ENCODE results near the gene CLCN3. TPM values are rescaled to one million over a fixed set of nuclear protein-coding genes. Genes with fewer than 3 reads are reported as not detected.

The CLCN3 gene
- polyA plus RNA-seq, 2 donors, result 18.8 to 22.3 TPM

DNA sequence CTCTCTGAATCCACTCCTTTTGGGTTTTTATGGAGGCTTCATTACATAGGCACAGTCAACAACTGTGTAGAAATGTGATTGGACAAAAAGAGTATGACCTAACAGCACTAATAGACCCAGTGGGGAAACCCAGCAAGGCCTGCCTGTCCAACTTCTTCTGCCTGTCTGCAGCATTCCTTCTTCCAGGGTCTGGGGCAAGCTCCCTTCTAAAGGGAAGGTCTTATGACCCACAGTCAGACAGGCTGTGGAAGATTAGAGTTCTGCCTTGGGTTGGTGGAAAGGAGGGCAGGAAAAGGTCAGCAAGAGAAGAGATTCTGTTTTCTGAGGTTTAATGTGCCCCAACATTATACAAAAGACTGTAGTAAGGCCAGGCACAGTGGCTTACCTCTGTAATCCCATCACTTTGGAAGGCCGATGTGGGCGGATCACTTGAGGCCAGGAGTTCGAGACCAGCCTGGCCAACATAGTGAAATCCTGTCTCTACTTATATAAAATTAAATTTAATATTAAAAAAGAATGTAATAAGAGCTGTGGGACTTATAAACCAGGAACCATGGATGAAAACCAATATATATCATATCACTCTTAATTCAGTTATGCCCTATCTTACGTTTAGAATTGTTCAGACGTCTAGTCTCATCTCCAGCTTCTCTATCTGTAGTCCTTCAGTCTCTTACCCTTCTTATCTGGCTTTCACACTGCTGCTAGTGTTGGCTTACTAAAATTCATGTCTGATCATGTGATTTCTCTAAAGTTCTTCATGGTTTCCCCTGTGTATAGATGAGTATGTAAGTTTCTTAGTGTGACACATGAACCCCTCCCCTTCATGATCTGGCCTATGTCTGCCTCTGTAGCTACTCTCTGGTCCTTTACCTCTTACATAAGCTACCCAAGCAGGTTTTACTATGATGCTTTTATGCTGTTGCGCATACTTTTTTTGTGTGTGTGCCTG is 6.2 kb downstream of the CLCN3 start:
- no peaks in the 10 kb centered on the region for H3K36me3 ChIP-seq (ENCODE audit: control insufficient read depth in 2 of 2, insufficient read depth in 2 of 2, low read length in 1 of 2)
- no peak overlapping the region for H3K27ac ChIP-seq (ENCODE audit: low read depth in 2 of 2, low read length in 1 of 2)
- no peak overlapping the region for H3K4me3 ChIP-seq (ENCODE audit: low read depth in 1 of 2, low read length in 2 of 2)
- no peaks in the 10 kb centered on the region for H3K9me3 ChIP-seq (ENCODE audit: control insufficient read depth in 2 of 2, insufficient read depth in 1 of 2, low read depth in 1 of 2, low read length in 1 of 2)
- H3K4me1 ChIP-seq (ENCODE audit: control insufficient read depth in 2 of 2, insufficient read depth in 2 of 2, low read length in 1 of 2), result no peaks in the 10 kb centered on the region
- no peaks in the 10 kb centered on the region for H3K27me3 ChIP-seq (ENCODE audit: control insufficient read depth in 1 of 2, insufficient read depth in 2 of 2, low read length in 2 of 2)
- WGBS, 2 donors, result 87 to 95% methylated on average over 6 of the region's 6 CpGs

DNA sequence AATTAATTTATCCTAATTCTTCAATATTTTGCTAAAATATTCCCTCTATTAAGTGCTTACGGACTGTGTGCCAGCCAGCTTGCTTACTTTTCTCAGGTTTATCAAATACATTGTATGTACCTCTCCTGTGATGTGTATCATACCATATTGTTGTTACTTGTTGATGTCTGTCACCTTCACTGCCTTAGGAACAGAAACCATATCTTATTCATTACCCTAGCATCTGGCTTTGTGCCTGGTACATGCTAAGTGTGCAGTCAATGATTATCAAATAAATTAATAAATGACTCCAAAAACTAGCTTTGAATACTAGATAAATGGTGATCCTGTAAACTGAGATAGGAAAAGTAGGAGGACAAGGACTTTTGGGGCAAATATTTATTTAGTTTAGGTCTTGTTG is 6.9 kb downstream of the CLCN3 start:
- WGBS, 2 donors, result 77 to 99% methylated on average over 1 of the region's 1 CpG
- Histone ChIP-seq H3K9me3 (ENCODE audit: control insufficient read depth in 2 of 2, insufficient read depth in 1 of 2, low read depth in 1 of 2, low read length in 1 of 2) (no peaks in the 10 kb centered on the region), H3K27me3 (ENCODE audit: control insufficient read depth in 1 of 2, insufficient read depth in 2 of 2, low read length in 2 of 2) (no peaks in the 10 kb centered on the region)

DNA sequence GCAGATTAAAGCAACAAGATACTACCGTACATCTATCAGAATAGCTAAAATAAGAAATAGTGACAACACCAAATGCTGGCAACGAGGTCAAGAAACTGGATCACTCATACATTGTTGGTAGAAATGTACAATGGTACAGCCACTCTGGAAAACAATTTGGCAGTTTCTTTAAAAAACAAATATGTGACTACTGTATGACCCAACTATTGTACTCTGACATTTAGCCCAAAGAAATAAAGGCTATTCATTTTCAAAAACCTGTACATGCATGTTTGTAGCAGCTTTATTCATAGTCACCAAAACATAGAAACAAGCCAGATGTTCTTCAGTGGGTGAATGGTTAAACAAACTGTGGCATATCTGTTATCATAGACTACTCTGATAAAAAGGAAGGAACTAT is 8.2 kb downstream of the CLCN3 start:
- no peaks in the 10 kb centered on the region for H3K27me3 ChIP-seq (ENCODE audit: control insufficient read depth in 1 of 2, insufficient read depth in 2 of 2, low read length in 2 of 2)
- H3K27ac ChIP-seq (ENCODE audit: low read depth in 2 of 2, low read length in 1 of 2), result no peak overlapping the region
- WGBS, 2 donors, result 65 to 72% methylated on average over 2 of the region's 2 CpGs
- H3K9me3 ChIP-seq (ENCODE audit: control insufficient read depth in 2 of 2, insufficient read depth in 1 of 2, low read depth in 1 of 2, low read length in 1 of 2), result no peaks in the 10 kb centered on the region
- no peak overlapping the region for H3K4me3 ChIP-seq (ENCODE audit: low read depth in 1 of 2, low read length in 2 of 2)
- no peaks in the 10 kb centered on the region for H3K4me1 ChIP-seq (ENCODE audit: control insufficient read depth in 2 of 2, insufficient read depth in 2 of 2, low read length in 1 of 2)
- no peaks in the 10 kb centered on the region for H3K36me3 ChIP-seq (ENCODE audit: control insufficient read depth in 2 of 2, insufficient read depth in 2 of 2, low read length in 1 of 2)

More for the DNA sequence above, 6.9 kb downstream of the CLCN3 start:
- no peaks in the 10 kb centered on the region for H3K36me3 ChIP-seq (ENCODE audit: control insufficient read depth in 2 of 2, insufficient read depth in 2 of 2, low read length in 1 of 2)
- no peak overlapping the region for H3K27ac ChIP-seq (ENCODE audit: low read depth in 2 of 2, low read length in 1 of 2)
- H3K4me3 ChIP-seq (ENCODE audit: low read depth in 1 of 2, low read length in 2 of 2), result no peak overlapping the region
- H3K4me1 ChIP-seq (ENCODE audit: control insufficient read depth in 2 of 2, insufficient read depth in 2 of 2, low read length in 1 of 2), result no peaks in the 10 kb centered on the region

DNA sequence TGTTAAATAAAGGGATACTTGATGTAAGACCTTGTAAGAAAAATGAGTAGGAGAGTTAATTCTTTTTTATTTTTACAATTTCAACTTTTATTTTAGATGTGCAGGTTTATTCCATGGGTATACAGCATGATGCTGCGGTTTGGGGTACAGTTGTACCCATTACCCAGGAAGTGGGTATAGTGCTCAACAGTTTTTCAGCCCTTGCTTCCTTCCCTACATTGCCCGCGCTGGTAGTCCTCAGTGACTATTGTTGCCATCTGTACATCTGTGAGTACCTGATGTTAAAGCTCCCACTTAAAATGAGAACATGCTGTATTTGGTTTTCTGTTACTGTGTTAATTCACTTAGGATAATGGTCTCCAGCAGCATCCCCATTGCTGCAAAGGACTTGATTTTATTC is 9.7 kb downstream of the CLCN3 start:
- Histone ChIP-seq H3K9me3 (ENCODE audit: control insufficient read depth in 2 of 2, insufficient read depth in 1 of 2, low read depth in 1 of 2, low read length in 1 of 2) (no peaks in the 10 kb centered on the region), H3K27me3 (ENCODE audit: control insufficient read depth in 1 of 2, insufficient read depth in 2 of 2, low read length in 2 of 2) (no peaks in the 10 kb centered on the region), H3K27ac (ENCODE audit: low read depth in 2 of 2, low read length in 1 of 2) (no peak overlapping the region), H3K36me3 (ENCODE audit: control insufficient read depth in 2 of 2, insufficient read depth in 2 of 2, low read length in 1 of 2) (no peaks in the 10 kb centered on the region), H3K4me3 (ENCODE audit: low read depth in 1 of 2, low read length in 2 of 2) (no peak overlapping the region), H3K4me1 (ENCODE audit: control insufficient read depth in 2 of 2, insufficient read depth in 2 of 2, low read length in 1 of 2) (no peaks in the 10 kb centered on the region)
- 92 to 95% methylated on average over 3 of the region's 3 CpGs for WGBS, 2 donors

DNA sequence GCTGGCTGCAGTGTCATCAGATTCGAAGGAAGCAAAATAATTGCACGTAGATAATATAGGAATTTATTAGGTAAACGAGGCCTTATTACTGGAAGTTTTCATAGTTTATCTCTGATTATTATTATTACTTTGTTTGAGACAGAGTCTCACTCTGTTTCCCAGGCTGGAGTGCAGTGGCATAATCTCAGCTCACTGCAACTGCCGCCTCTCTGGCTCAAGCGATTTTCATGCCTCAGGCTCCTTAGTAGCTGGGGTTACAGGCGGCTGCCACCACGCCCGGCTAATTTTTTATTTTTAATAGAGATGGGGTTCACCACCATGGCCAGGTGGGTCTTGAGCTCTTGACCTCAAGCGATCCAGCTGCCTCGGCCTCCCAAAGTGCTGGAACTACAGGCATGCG is 12.5 kb downstream of the CLCN3 start:
- WGBS, 2 donors, result 90 to 91% methylated on average over 11 of the region's 11 CpGs
- Histone ChIP-seq H3K36me3 (ENCODE audit: control insufficient read depth in 2 of 2, insufficient read depth in 2 of 2, low read length in 1 of 2) (no peaks in the 10 kb centered on the region), H3K4me1 (ENCODE audit: control insufficient read depth in 2 of 2, insufficient read depth in 2 of 2, low read length in 1 of 2) (no peaks in the 10 kb centered on the region), H3K9me3 (ENCODE audit: control insufficient read depth in 2 of 2, insufficient read depth in 1 of 2, low read depth in 1 of 2, low read length in 1 of 2) (no peaks in the 10 kb centered on the region), H3K27me3 (ENCODE audit: control insufficient read depth in 1 of 2, insufficient read depth in 2 of 2, low read length in 2 of 2) (no peaks in the 10 kb centered on the region), H3K27ac (ENCODE audit: low read depth in 2 of 2, low read length in 1 of 2) (peak overlapping the region in 1 of 2 donors; percentile 28), H3K4me3 (ENCODE audit: low read depth in 1 of 2, low read length in 2 of 2) (no peak overlapping the region)

DNA sequence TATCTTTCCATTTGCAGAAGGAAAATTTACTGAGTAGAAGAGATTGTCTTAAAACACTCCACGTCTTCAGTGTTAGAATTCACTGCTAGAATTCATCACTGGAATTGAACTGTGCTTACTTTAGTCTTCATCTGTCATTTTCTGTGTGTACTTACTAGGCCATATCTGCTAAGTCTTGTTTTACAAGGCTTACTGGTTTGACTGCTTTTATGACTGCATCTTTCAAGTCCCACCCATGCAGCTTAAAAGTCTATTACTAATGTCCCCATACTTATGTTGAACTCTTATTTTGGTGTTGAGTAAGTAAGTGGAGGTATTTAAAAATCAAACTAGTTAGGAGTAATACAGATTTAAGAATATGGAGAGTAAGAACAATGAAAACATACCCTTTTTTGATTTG is 14.6 kb downstream of the CLCN3 start:
- Histone ChIP-seq H3K4me1 (ENCODE audit: control insufficient read depth in 2 of 2, insufficient read depth in 2 of 2, low read length in 1 of 2) (no peaks in the 10 kb centered on the region), H3K36me3 (ENCODE audit: control insufficient read depth in 2 of 2, insufficient read depth in 2 of 2, low read length in 1 of 2) (no peaks in the 10 kb centered on the region), H3K27me3 (ENCODE audit: control insufficient read depth in 1 of 2, insufficient read depth in 2 of 2, low read length in 2 of 2) (no peaks in the 10 kb centered on the region), H3K9me3 (ENCODE audit: control insufficient read depth in 2 of 2, insufficient read depth in 1 of 2, low read depth in 1 of 2, low read length in 1 of 2) (no peaks in the 10 kb centered on the region), H3K4me3 (ENCODE audit: low read depth in 1 of 2, low read length in 2 of 2) (no peak overlapping the region), H3K27ac (ENCODE audit: low read depth in 2 of 2, low read length in 1 of 2) (no peak overlapping the region)
- 49 to 51% methylated on average over 1 of the region's 1 CpG for WGBS, 2 donors

DNA sequence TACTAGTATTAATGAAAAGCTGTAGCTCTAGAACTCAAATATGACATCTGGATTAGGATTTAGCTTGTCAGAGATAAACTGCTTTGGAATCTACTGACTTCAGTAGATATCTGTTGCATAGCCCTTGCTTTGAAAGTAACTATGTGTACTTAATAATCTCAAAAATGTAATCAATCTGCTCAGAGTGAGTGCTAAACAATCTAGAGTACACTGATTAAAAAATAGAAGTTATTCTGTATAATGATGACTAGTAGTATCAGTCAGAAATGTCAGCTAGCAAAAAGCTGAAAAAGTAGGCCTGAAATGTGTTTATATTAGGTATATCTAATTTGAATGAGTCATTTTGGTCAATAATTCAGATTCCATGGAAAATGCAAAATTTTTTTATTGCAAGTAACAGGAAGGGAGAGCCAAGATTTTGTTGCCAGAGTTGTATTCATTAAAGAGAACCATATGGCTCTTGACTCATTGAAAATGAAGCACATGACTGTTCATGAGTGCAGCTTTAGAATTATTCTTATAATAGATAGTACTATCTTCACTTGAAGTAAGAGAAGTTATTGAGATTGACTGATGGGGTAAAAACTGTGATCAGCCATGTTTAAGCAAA is 20.0 kb downstream of the CLCN3 start:
- Histone ChIP-seq H3K27ac (ENCODE audit: low read depth in 2 of 2, low read length in 1 of 2) (no peak overlapping the region), H3K9me3 (ENCODE audit: control insufficient read depth in 2 of 2, insufficient read depth in 1 of 2, low read depth in 1 of 2, low read length in 1 of 2) (no peaks in the 10 kb centered on the region), H3K4me1 (ENCODE audit: control insufficient read depth in 2 of 2, insufficient read depth in 2 of 2, low read length in 1 of 2) (no peaks in the 10 kb centered on the region), H3K27me3 (ENCODE audit: control insufficient read depth in 1 of 2, insufficient read depth in 2 of 2, low read length in 2 of 2) (no peaks in the 10 kb centered on the region), H3K36me3 (ENCODE audit: control insufficient read depth in 2 of 2, insufficient read depth in 2 of 2, low read length in 1 of 2) (no peaks in the 10 kb centered on the region), H3K4me3 (ENCODE audit: low read depth in 1 of 2, low read length in 2 of 2) (no peak overlapping the region)

DNA sequence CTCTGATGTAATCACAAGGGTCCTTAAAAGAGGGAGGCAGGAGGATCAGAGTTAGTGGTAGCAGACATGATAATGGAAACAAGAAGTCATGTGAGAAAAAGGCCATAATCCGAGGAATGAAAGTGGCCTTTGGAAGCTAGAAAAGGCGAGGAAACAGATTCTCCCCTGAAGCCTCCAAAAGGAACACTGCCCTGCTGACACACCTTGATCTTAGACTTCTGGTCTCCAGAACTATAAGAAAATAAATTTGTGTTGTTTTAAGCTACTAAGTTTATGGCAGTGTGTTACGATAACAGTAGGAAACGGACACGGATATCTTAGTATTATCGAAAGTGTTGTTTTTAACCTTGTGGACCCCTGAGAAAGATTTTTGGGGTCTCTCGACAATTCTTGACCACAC is 24.4 kb downstream of the CLCN3 start:
- H3K27ac ChIP-seq (ENCODE audit: low read depth in 2 of 2, low read length in 1 of 2), result no peak overlapping the region
- no peaks in the 10 kb centered on the region for H3K27me3 ChIP-seq (ENCODE audit: control insufficient read depth in 1 of 2, insufficient read depth in 2 of 2, low read length in 2 of 2)
- H3K4me1 ChIP-seq (ENCODE audit: control insufficient read depth in 2 of 2, insufficient read depth in 2 of 2, low read length in 1 of 2), result no peaks in the 10 kb centered on the region
- no peaks in the 10 kb centered on the region for H3K36me3 ChIP-seq (ENCODE audit: control insufficient read depth in 2 of 2, insufficient read depth in 2 of 2, low read length in 1 of 2)
- H3K4me3 ChIP-seq (ENCODE audit: low read depth in 1 of 2, low read length in 2 of 2), result no peak overlapping the region
- H3K9me3 ChIP-seq (ENCODE audit: control insufficient read depth in 2 of 2, insufficient read depth in 1 of 2, low read depth in 1 of 2, low read length in 1 of 2), result no peaks in the 10 kb centered on the region
- 96% methylated on average over 7 of the region's 7 CpGs for WGBS, 2 donors

DNA sequence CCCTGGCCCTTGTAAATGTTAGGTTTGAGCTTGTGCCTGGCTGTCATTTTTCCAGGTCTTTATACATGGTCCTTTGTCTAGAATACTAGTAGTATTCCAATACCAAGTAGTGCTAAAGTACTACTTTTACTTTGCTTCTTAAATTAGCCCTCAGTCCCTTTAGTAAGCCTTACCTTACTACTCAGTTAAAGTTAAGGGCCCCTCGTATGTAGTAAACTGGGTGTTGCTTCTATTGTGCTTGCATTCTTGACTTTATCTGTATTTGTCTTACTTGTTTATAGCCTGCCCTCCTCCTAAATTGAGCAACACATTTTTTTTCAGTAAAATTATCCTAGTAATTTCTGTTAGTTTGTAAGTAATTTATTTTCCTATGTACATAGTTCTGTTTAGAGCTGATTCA is 25.2 kb downstream of the CLCN3 start:
- no peak overlapping the region for H3K4me3 ChIP-seq (ENCODE audit: low read depth in 1 of 2, low read length in 2 of 2)
- H3K4me1 ChIP-seq (ENCODE audit: control insufficient read depth in 2 of 2, insufficient read depth in 2 of 2, low read length in 1 of 2), result no peaks in the 10 kb centered on the region
- 81 to 97% methylated on average over 1 of the region's 1 CpG for WGBS, 2 donors
- H3K27me3 ChIP-seq (ENCODE audit: control insufficient read depth in 1 of 2, insufficient read depth in 2 of 2, low read length in 2 of 2), result no peaks in the 10 kb centered on the region
- no peaks in the 10 kb centered on the region for H3K36me3 ChIP-seq (ENCODE audit: control insufficient read depth in 2 of 2, insufficient read depth in 2 of 2, low read length in 1 of 2)
- no peaks in the 10 kb centered on the region for H3K9me3 ChIP-seq (ENCODE audit: control insufficient read depth in 2 of 2, insufficient read depth in 1 of 2, low read depth in 1 of 2, low read length in 1 of 2)
- H3K27ac ChIP-seq (ENCODE audit: low read depth in 2 of 2, low read length in 1 of 2), result no peak overlapping the region
